ENCODE data around the gene KCNJ12. TPM values are rescaled to one million over a fixed set of nuclear protein-coding genes. Genes with fewer than 3 reads are reported as not detected.
"Not testable (repeated sequence)": the region's sequence is repeated elsewhere in the genome, so short reads cannot be mapped to it uniquely, and the experiment has no call there.

KCNJ12 gene
- polyA plus RNA-seq, 2 of the 4 experiments (the other 2 are of a cell fraction): 0.34 to 0.44 TPM

DNA sequence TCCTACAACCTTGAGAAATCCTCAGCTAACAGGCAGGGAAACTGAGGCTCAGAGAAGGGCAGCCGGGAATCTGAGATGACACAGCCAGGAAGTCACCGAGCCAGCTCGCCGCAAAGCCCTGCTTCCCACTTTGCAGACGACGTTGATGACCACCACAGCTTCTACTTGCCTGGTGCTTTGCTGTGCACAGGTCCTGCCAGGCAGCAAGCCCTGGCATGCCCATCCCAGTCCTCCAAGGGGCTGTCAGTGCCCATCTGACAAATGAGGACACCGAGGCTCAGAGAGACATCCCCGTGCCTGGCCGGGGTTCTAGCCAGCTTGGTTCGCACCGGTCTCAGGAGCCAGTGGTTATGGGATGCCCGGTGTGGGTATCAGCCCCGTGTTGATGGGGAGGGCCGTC, 20.1 kb downstream of the KCNJ12 start:
- Histone ChIP-seq H3K4me3 (no peak overlapping the region), H3K4me2 (no peak overlapping the region), H3K27ac (peak overlapping the region; percentile 31 to 72; a peak in 4 of 6 replicates), H3K9me3 (no peaks in the 10 kb centered on the region), H3K4me1 (peaks cover 3% of the 10 kb centered on the region)
- ChIA-PET POLR2A (interaction anchor here (0.6 kb wide), 1 partner anchor 35 kb away, joined by 3 read pairs; no protein-coding TSS in a partner anchor), CTCF (interaction anchor here (2.0 kb wide), 1 partner anchor 115 kb away, joined by 5 read pairs; no protein-coding TSS in a partner anchor)
- FAIRE-seq (no peak), DNase-seq (ENCODE audit: low read depth in 1 of 2, low spot score in 1 of 2) (no peak), ATAC-seq (no peak)
- 83% methylated on average over 14 of the region's 14 CpGs for WGBS (ENCODE audit: missing lambda C conversion rate)
- no peak for TF ChIP-seq EHMT2 (IDR thresholded peaks at IDR 0.05; ENCODE audit: low read depth)
- TF ChIP-seq MAFK (IDR thresholded peaks at IDR 0.05; ENCODE audit: partially characterized antibody): no peak
- no peak for TF ChIP-seq MYC (IDR thresholded peaks at IDR 0.05; ENCODE audit: borderline replicate concordance, low read length)
- TF ChIP-seq, protein P1, sequence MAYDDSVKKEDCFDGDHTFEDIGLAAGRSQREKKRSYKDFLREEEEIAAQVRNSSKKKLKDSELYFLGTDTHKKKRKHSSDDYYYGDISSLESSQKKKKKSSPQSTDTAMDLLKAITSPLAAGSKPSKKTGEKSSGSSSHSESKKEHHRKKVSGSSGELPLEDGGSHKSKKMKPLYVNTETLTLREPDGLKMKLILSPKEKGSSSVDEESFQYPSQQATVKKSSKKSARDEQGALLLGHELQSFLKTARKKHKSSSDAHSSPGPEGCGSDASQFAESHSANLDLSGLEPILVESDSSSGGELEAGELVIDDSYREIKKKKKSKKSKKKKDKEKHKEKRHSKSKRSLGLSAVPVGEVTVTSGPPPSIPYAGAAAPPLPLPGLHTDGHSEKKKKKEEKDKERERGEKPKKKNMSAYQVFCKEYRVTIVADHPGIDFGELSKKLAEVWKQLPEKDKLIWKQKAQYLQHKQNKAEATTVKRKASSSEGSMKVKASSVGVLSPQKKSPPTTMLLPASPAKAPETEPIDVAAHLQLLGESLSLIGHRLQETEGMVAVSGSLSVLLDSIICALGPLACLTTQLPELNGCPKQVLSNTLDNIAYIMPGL (CRISPR knock-in tag; IDR thresholded peaks at IDR 0.05; ENCODE audit: borderline replicate concordance): no peak
- no peak for TF ChIP-seq NPAS2 (CRISPR knock-in tag; IDR thresholded peaks at IDR 0.05; ENCODE audit: borderline replicate concordance)
- TF ChIP-seq TP53 (CRISPR knock-in tag; IDR thresholded peaks at IDR 0.05): no peak
- no peak for TF ChIP-seq FOSL2 (IDR thresholded peaks at IDR 0.05)
- no peak for TF ChIP-seq FOSL2 (CRISPR knock-in tag; IDR thresholded peaks at IDR 0.05)
- no peak for TF ChIP-seq POLR2AphosphoS2 (conservative IDR thresholded peaks at IDR 0.05; ENCODE audit: low read length)
- TF ChIP-seq, protein P2, sequence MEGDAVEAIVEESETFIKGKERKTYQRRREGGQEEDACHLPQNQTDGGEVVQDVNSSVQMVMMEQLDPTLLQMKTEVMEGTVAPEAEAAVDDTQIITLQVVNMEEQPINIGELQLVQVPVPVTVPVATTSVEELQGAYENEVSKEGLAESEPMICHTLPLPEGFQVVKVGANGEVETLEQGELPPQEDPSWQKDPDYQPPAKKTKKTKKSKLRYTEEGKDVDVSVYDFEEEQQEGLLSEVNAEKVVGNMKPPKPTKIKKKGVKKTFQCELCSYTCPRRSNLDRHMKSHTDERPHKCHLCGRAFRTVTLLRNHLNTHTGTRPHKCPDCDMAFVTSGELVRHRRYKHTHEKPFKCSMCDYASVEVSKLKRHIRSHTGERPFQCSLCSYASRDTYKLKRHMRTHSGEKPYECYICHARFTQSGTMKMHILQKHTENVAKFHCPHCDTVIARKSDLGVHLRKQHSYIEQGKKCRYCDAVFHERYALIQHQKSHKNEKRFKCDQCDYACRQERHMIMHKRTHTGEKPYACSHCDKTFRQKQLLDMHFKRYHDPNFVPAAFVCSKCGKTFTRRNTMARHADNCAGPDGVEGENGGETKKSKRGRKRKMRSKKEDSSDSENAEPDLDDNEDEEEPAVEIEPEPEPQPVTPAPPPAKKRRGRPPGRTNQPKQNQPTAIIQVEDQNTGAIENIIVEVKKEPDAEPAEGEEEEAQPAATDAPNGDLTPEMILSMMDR (IDR thresholded peaks at IDR 0.05): no peak
- no peak for TF ChIP-seq KDM5A (IDR thresholded peaks at IDR 0.05)

DNA sequence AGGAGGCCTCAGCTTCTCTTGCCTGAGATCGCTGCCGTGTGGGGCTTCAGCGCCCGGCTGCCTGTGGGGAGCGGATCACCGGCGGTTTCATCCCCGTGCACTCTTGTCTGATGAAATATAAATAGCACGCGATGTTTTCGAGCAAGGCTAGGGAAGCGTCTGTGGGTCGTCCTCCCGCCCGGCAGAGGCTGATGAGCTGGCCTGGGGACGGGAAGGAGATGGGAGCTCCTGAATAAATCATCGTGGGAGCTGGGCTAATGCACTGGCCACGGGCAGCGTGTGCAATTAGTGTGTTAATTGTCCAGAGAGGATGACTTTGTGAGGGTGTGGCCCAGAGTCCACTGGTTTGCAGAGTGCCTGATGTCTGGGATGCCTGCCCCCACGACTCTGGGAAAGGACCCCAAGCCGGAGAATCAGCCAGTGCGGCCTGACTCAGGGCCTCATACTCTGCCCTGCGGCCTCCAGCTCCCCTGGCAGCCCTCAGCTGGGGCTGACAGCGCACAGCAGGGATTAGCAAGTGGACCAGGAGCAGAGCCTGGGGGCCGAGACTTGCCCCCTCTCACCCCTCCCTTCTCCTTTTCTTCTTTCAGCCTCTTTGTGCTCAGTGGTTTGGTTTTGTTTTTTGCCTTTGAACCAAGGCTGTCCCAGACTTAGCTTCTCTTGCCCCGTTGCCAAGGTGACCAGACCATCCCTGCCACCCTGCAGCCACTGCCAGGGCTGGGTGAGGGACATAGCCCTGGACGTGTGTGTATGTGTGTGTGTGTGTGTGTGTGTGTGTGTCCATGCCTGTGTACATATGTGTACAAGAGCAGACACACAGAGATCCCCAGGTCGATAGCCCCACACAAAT, 21.4 kb downstream of the KCNJ12 start:
- no peak for ATAC-seq
- TF ChIP-seq EHMT2 (IDR thresholded peaks at IDR 0.05; ENCODE audit: low read depth): no peak
- TF ChIP-seq ZSCAN20 (CRISPR knock-in tag; IDR thresholded peaks at IDR 0.05): no peak
- no peak for TF ChIP-seq MYC (IDR thresholded peaks at IDR 0.05; ENCODE audit: borderline replicate concordance, low read length)
- TF ChIP-seq RCOR1 (IDR thresholded peaks at IDR 0.05; ENCODE audit: low read depth, low read length): no peak

DNA sequence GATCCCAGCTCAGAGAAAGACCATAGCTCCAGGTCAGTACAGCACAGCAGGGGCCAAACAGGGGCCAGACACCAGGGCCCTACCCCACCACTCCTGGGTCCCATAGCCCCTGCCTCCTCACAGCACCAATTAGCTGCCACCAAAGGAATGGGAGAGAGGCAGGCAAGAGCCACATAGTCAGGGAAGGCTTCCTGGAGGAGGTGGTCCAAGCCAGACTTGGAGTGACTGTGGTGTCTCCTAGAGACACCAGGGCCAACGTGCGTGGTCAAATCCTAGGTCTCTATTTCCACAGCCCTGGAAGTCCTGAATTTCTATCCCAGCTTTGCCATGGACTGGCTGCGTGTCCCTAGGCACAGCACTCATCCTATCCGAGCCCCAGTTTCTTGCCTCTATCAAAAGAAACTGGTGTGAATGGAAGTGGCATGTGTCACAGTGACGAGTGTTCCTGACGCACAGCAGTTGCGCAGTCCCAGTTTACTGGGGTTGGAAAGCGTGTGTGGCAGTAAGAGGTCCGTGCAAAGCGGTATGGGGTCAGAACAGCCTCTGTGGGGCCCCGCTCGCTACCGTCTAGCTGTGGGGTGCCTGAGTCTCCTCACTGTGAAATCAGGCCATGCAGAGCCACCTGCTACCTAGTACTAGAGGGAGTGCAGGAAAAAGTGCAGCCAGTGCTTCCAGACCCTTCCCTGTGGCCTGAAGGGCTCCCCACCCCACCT, 23.5 kb downstream of the KCNJ12 start:
- no peak overlapping the region for H3K27ac ChIP-seq
- H3K4me1 ChIP-seq: peaks cover 16% of the 10 kb centered on the region
- WGBS (ENCODE audit: missing lambda C conversion rate): 81% methylated on average over 13 of the region's 13 CpGs
- DNase-seq (ENCODE audit: low read depth in 1 of 2, low spot score in 1 of 2) (no peak), ATAC-seq (no peak), FAIRE-seq (peak; percentile 46)
- H3K4me2 ChIP-seq: no peak overlapping the region
- TF ChIP-seq ZNF302 (CRISPR knock-in tag; IDR thresholded peaks at IDR 0.05) (no peak), HDAC2 (IDR thresholded peaks at IDR 0.05) (no peak), PHF8 (IDR thresholded peaks at IDR 0.05; ENCODE audit: borderline replicate concordance, low read depth) (no peak), ZFP36 (IDR thresholded peaks at IDR 0.05; ENCODE audit: borderline replicate concordance, partially characterized antibody) (peak; percentile 90)
- TF ChIP-seq, protein P3, sequence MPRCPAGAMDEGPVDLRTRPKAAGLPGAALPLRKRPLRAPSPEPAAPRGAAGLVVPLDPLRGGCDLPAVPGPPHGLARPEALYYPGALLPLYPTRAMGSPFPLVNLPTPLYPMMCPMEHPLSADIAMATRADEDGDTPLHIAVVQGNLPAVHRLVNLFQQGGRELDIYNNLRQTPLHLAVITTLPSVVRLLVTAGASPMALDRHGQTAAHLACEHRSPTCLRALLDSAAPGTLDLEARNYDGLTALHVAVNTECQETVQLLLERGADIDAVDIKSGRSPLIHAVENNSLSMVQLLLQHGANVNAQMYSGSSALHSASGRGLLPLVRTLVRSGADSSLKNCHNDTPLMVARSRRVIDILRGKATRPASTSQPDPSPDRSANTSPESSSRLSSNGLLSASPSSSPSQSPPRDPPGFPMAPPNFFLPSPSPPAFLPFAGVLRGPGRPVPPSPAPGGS (IDR thresholded peaks at IDR 0.05): no peak
- TF ChIP-seq, protein P4, sequence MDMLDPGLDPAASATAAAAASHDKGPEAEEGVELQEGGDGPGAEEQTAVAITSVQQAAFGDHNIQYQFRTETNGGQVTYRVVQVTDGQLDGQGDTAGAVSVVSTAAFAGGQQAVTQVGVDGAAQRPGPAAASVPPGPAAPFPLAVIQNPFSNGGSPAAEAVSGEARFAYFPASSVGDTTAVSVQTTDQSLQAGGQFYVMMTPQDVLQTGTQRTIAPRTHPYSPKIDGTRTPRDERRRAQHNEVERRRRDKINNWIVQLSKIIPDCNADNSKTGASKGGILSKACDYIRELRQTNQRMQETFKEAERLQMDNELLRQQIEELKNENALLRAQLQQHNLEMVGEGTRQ (IDR thresholded peaks at IDR 0.05): no peak
- ChIA-PET POLR2A (no interaction called here), CTCF (interaction anchor here (1.2 to 1.6 kb wide), 2 partner anchors 57 to 119 kb away, joined by 4 read pairs; no protein-coding TSS in a partner anchor)
- H3K9me3 ChIP-seq: no peaks in the 10 kb centered on the region
- H3K4me3 ChIP-seq: no peak overlapping the region

More for the DNA sequence above, 21.4 kb downstream of the KCNJ12 start:
- FAIRE-seq (no peak), DNase-seq (ENCODE audit: low read depth in 1 of 2, low spot score in 1 of 2) (no peak)
- Histone ChIP-seq H3K4me3 (no peak overlapping the region), H3K27ac (no peak overlapping the region), H3K9me3 (no peaks in the 10 kb centered on the region), H3K4me2 (no peak overlapping the region), H3K4me1 (peaks cover 14% of the 10 kb centered on the region)
- ChIA-PET CTCF (interaction anchor here (1.0 to 2.0 kb wide), 3 partner anchors 9 to 114 kb away, joined by 3 to 5 read pairs (median 3); no protein-coding TSS in a partner anchor), POLR2A (no interaction called here)
- WGBS (ENCODE audit: missing lambda C conversion rate): 80% methylated on average over 27 of the region's 28 CpGs

DNA sequence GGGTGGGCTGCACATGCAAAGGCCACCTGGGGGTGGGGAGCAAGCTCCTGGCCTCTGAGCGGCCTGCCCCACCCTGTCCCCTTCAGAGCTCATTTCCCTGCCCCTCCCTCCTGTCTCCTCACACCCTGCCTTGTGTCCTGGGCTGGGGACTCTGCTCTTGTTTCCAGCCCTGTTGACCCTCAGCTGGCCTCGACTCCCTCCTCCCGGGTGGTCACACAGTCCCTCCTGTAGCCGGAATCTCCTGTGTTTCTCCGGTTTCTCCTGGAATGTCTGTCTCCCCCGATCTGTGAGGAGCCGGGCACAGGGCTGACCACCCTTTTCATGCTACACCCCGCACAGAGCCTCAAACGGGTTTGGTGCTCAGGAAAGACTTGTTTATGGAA, 24.0 kb downstream of the KCNJ12 start:
- DNase-seq (ENCODE audit: low read depth in 1 of 2, low spot score in 1 of 2); H3K27ac ChIP-seq; POLR2A ChIA-PET; H3K9me3 ChIP-seq; ATAC-seq; H3K4me3 ChIP-seq; H3K4me2 ChIP-seq: not testable (repeated sequence)
- WGBS (ENCODE audit: missing lambda C conversion rate): 49% methylated on average over 5 of the region's 9 CpGs
- peak; percentile 36 for FAIRE-seq
- H3K4me1 ChIP-seq: peaks cover 16% of the 10 kb centered on the region
- CTCF ChIA-PET: interaction anchor here (1.6 kb wide), 1 partner anchor 57 kb away, joined by 4 read pairs; no protein-coding TSS in a partner anchor

Data from A549 (cell line).